ENCODE data around the gene SLCO3A1.
"Not testable (repeated sequence)": the region's sequence is repeated elsewhere in the genome, so short reads cannot be mapped to it uniquely, and the experiment has no call there.

SLCO3A1 gene

GRCh38 chr15:92162657-92163056 lies 309.1 kb downstream of the SLCO3A1 start:
- no peak for DNase-seq

GRCh38 chr15:92163641-92164040 lies 310.1 kb downstream of the SLCO3A1 start:
- no peak for DNase-seq

GRCh38 chr15:92164327-92165000 lies 311.0 kb downstream of the SLCO3A1 start:
- no peak for DNase-seq

GRCh38 chr15:92165001-92165346 lies 311.5 kb downstream of the SLCO3A1 start:
- no peak for DNase-seq

GRCh38 chr15:92166029-92166428 lies 312.5 kb downstream of the SLCO3A1 start:
- DNase-seq, result peak in 1 of 14 donors; percentile 20

GRCh38 chr15:92166751-92167405 lies 313.4 kb downstream of the SLCO3A1 start:
- peak in 1 of 14 donors; percentile 89 for DNase-seq

GRCh38 chr15:92167451-92167850 lies 313.9 kb downstream of the SLCO3A1 start:
- no peak for DNase-seq

- DNase-seq, result no peak
Observed at GRCh38 chr15:92168066-92168683, 314.7 kb downstream of the SLCO3A1 start.

GRCh38 chr15:92170897-92171296 lies 317.4 kb downstream of the SLCO3A1 start:
- no peak for DNase-seq

- DNase-seq, result peak in 1 of 14 donors; percentile 3
Observed at GRCh38 chr15:92178911-92179310, 325.4 kb downstream of the SLCO3A1 start.

GRCh38 chr15:92184142-92184541 lies 330.6 kb downstream of the SLCO3A1 start:
- DNase-seq, result peak in 1 of 14 donors; percentile 78

- DNase-seq, result no peak
Observed at GRCh38 chr15:92184679-92185230, 331.2 kb downstream of the SLCO3A1 start.

GRCh38 chr15:92187975-92188374 lies 334.5 kb downstream of the SLCO3A1 start:
- no peak for DNase-seq

- no peak for DNase-seq
Observed at GRCh38 chr15:92189166-92189565, 335.7 kb downstream of the SLCO3A1 start.

GRCh38 chr15:92195241-92195640 lies 341.7 kb downstream of the SLCO3A1 start:
- DNase-seq, result no peak

- no peak for DNase-seq
Observed at GRCh38 chr15:92196342-92196741, 342.8 kb downstream of the SLCO3A1 start.

- DNase-seq, result no peak
Observed at GRCh38 chr15:92197746-92198145, 344.2 kb downstream of the SLCO3A1 start.

GRCh38 chr15:92200891-92201290 lies 347.4 kb downstream of the SLCO3A1 start:
- DNase-seq, result no peak

GRCh38 chr15:92205255-92205739 lies 351.8 kb downstream of the SLCO3A1 start:
- DNase-seq, result peak in 6 of 14 donors; percentile 3 to 31 (median 12)

GRCh38 chr15:92207601-92208000 lies 354.1 kb downstream of the SLCO3A1 start:
- DNase-seq, result not testable (repeated sequence)
